NOMO-1 treated with DMSO at 0.1 percent for 48 hours (cell line): ENCODE results near the gene KRT9.
"Not testable (repeated sequence)": the region's sequence is repeated elsewhere in the genome, so short reads cannot be mapped to it uniquely, and the experiment has no call there.

Experiments used
- DNase-seq: peaks from one replicate; lab custom pipeline; 2025; ENCODE audit not compliant: unreplicated experiment; lab: John Stamatoyannopoulos, UW

Gene KRT9

DNA sequence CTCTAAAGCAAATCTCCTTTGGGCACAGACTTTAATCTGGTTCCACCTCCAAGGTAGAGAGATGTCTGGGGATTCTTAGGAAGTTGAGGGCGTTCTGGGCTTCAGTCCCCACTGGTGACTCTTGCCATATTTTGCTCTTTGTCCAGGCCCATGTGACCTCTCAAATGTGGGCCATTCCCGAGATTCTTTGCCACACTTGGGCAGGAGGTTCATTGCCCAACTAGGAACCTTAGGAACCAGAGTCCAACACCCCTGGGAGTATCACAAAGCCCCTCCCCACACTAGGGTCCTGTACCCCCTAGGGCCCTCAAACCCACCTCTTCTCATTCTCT, 8.4 kb upstream of the KRT9 start:
- no peak for DNase-seq

DNA sequence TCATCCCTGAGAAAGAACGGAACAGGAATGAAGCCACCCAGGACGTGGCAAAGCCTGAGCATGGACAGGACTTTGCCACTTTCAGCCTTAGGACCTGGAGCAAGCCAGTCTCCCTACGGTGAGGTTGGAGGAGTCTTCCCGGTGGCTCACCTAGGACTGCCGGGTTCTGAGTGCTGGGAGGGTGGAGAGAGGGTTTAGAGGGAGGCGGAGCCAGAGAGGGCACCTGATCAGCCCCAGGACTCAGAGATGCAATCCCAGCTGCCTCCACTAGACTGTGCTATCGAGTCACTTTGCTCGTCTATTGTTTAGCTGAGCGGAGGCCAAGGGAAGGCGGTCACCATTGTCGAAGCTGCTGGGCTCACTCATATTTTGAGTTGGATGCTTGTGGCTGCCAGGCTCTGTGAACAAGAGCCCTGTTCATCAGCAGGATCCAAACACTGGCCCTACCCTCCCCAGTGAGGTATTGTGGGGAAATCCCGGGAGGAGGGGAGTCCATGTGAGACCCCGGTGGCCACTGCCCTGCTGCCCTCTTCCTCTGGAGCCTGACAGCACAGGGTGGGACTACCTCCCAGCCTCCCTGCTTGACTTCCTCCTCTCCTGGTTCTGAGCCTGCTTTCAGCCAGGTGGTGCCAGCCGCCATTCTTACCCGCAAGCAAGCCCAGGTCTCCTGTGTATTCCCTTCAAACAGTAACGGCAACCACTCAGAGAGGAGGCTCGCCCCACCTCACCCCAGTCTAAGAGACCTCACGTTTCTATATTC, 7.8 kb upstream of the KRT9 start:
- DNase-seq: peak; percentile 81

DNA sequence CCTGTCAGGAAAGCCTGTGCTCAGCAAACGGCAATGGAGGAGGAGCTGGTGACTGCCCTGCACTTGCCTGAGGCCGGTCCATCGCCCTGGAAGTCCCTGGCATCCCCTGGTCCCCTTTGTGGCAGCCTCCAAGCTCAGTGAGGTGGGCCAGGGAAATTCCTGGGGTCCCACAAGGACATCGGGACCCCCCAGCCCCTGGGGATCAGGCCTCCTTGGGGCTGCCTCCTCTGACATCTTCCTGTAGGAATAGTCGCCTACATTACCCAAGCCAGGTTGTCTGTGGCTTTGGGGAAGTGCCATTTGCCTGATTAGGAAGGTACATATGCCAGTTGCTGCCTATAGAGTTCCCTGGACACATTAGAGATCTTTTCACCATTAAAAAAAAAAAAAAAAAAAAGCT, 7.1 kb upstream of the KRT9 start:
- no peak for DNase-seq

DNA sequence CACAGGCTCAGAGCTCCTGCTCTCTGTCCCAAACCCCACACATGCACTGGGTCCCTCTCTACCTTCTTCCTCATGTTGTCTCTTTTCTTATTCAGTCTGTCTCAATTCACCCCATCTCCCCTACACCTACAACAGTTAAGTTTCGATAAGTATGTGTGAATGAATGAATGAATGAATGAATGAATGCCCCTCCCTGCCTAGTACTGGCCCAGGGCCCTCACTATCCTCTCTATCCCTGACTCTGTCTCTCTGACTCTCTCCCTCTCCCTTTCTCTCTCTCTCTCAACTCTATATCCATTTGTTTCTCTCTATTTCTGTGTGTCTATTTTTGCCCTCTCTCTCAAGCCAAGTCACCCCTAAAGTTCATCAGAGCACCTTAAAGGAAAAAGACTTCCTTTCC, 6.7 kb upstream of the KRT9 start:
- DNase-seq: no peak

DNA sequence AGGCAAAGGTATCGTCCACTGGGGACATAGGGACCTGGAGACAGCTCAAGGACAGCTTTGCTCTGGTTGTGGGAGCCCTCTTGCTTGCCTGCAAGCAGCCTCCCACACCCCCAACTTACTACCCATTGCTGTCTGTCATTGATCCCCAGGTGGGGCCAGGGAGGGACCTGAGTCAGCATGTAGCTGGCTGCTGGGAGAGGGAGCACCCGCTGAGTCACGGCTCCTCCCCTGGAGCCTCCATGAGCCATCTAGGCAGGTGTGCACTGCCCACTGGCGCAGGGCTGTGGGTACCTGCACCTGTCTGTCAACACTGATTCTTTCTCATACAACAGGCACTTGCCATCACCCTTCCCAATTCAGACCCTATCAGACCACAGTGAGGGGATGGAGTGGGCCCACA, 4.9 kb upstream of the KRT9 start:
- DNase-seq: not testable (repeated sequence)

DNA sequence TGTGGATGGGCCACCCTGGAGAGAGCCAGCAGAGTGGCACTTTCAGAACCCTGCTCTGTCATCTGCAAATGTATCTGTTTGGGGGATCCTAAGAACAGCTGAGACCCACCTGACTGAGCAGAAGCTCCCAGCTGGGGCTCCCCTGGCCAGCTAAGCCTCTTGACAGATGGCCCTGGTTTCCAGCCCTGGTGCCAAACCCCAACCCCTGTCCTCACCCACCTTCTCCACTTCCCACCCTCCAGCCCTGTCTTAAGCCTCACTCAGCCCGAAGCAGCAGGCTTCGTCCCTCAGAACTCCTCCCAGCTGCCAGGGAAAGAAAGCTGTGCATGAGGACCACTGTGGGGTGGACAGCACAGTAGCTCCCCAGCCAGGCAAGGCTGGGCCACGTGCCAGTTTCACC, 3.5 kb upstream of the KRT9 start:
- DNase-seq: no peak

DNA sequence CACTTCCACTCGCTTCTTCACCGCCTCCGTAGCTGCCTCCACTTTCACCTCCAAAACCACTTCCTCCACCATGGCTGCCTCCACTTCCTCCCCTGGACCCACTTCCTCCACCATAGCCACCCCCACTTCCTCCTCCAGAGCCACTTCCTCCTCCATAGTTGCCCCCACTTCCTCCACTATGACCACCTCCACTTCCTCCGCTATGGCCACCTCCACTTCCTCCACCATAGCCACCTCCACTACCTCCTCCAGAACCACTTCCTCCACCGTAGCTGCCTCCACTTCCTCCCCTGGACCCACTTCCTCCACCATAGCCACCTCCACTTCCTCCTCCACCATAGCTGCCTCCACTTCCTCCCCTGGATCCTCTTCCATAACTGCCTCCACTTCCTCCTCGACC, 4.5 kb downstream of the KRT9 start:
- DNase-seq: no peak

DNA sequence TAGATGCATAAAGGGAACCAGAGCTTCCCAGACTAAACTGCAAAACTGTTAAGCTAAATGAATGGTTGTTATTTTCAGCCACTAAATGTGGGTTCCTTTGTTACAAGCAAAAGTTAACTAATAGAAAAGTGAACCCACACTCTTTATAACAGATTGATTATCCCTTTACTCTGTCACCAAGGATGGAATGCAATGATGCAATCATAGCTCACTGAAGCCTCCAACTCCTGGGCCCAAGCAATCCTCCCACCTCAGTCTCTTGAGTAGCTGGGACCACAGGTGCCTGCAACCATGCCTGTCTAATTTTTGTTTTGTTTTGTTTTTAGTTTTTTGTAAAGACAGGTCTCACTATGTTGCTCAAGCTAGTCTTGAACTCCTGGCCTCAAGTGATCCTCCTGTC, 6.5 kb downstream of the KRT9 start:
- DNase-seq: no peak

DNA sequence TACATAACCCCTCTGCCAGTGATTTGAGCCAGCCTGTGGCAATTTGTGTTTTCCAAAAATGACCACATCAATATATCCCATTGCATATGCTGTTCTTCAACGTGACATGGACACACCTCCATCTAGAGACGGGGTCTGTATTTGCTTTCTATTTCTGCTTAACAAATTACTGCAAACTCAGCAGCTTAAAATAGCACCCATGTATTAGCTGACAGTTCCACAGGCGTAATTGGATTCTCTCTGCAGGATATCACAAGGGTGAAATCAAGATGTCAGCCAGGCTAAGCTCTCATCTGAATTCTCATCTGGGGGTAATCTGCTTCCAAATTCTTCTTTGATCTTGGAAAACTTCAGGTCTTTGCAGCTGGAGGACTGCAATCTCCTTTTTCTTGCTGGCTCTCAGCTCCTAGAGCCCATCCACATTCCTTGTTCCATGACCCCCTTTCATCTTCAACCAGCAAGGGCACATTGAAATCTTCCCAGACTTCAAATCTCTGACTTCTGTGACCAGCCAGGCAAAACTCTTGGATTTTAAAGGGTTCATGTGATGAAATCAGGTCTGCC, 8.2 kb downstream of the KRT9 start:
- no peak for DNase-seq

DNA sequence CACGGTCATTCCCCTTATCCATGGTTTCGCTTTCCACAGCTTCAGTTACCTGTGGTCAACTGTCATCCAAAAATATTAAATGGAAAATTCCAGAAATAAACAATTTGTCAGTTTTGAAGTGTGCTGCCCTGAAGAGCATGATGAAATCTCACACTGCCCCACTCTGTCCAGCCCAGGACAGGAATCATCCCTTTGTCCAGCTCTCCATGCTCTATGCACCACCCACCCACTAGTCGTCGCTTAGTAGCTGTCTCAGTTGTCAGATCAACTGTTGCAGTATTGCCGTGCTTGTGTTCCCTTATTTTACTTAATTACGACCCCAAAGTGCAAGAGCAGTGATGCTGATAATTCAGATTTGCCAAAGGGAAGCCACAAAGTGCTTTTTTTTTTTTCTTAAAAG, 10.3 kb downstream of the KRT9 start:
- DNase-seq: no peak

DNA sequence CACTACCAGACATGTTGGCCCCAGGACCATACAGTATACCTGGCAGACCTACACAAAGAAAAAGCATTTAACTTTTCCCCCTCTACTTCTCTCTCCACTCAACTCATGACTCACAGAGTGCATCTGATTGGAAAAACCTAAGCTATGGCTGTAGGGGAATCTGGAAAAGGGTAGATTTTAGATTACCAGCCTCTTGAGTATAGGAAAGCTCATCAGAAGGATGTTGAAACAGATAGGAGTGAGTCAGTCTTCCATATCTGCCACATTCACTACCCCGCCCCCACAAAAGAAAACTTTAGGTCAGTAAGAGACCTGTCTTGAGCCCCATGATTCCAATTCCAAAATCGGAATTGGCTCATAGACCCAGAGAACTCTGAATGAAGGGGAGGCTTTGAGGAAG, 12.3 kb downstream of the KRT9 start:
- DNase-seq: no peak

DNA sequence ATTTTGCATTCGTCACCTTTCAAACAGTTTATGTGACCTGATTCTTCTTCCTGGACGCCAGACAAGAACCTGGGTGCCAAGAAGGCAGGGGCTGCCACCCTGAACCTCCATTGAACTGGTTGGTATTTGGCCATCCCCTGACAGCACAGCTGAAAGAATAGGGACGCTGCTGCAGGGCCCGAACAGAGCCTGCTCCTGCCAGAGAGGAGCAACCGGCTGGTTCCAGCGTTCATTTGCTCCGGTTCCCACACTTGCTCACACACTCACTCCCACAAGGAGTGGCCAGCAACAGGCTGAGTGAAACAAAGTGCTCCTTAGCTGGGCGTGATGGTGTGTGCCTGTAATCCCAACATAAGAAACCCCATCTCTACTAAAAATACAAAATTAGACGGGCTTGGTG, 14.9 kb downstream of the KRT9 start:
- DNase-seq: no peak

DNA sequence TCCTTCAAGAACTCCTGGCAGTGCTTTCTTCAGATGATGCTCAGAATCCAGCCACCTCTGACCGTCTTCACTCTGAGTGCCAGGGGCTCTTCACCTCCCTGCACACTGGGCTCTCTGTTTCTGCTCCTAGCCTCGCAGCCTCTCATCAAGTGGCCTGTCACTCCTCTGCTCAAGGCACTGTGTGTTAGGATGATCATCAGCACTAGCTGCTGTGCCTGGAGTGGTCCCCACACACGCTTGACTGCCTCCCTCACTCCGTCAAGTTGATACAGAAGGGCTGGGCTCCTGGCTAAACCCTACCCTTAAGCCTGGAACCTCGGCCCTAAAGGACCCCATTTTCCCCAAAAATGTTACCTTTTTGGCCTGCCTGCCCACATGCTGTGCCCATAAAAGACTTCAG, 15.6 kb downstream of the KRT9 start:
- DNase-seq: no peak

DNA sequence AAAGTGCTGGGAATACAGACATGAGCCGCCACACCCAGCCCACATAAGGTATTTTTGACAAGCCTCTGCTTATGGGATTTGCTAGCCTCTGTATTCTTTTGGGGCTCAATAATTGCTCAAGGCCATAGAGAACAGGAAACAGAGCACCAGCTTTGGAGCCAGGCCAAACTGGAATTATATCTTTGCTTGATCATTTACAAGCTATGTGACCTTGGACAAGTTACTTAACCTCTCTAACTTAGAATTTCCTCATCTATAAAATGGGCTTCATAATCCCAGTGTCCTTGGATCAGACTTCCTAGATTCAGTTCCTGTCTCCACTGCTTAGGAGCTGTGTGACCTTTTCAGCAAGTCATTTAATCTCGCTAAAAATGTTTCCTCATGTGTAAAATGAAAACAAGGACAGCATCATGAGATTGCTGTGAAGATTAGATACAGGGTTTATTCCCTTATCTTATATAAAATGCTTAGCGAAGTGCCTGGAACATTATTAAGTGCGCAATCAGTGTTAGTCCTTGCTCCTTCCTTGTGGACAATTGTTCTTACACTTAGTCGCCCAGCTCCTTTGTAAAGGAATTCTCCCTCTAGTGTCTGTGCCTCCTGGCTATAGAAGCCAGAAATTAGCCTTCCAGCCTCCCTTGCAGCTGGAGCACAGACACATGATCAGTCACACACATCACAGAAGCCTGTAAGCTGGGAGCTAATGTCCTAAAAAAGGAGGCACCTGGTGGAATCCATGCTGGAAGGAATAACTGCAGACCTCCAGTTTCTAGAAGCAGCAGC, 16.6 kb downstream of the KRT9 start:
- no peak for DNase-seq

DNA sequence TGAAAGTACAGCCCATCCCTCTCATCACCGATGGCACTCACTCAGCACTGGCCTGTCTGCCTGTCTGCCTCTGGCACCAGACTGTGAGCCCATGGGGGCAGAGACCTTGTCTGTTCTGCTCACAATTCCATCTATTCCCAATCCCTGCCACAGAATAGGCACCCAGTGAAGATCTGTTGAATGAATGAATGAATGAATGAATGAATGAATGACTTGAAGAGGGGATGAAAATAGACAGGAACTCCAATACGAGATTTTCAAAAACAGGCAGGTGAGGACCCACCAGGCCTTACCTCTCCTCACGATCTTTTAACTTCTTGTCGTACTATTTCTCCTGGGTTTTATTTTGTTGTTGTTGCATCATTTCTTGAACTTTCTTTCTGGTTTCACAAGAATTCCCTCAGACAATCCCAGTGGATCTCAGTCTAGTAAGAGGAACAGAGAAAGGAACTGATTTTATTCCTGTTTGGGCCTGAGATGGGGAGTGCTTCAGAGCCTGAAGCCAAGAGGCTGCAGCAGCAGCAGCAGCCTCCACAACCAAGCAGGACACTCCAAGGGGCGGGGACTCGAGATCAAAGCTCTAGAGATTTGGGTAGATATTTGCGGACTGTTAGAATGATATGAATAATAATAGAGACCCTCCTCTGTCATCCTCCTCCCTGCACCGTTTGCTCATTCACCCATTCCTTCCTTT, 17.7 kb downstream of the KRT9 start:
- DNase-seq: no peak

DNA sequence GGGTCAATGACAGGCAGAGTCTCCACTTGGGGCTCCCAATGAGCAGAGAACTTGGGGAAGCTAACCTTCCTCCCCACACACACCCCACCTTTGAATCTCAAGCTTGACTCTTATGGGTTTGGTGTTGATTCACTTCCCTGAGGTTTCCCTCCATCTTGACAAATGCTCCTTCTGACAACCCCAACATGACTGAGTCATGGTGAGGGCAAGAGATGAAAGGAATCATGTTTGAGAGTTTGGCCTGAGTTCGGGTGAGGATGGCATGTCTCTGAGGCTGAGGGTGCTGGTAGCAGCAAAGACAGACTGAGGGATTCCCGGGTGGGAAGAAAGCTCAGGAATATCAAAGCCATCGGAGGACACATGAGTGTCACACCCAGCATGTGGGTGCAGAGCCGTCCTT, 18.7 kb downstream of the KRT9 start:
- DNase-seq: no peak

DNA sequence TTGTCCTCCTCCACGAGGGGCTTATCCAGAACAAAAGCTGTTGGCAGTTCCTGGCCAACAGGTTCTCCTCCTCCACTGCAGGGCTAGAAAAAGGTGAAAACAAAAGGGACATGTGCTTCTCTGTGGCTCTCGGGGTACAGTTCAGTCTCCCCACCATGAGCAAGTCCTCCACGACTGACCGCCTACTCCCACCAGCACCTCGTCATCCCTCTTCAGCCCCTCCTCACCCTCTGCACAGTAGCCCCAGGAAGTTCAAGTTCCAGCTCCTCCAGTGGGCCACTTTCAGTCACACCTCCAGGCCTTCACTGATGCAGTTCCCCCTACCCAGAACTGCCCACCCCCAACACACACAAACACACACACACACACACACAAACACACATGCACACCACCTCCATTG, 19.4 kb downstream of the KRT9 start:
- no peak for DNase-seq

DNA sequence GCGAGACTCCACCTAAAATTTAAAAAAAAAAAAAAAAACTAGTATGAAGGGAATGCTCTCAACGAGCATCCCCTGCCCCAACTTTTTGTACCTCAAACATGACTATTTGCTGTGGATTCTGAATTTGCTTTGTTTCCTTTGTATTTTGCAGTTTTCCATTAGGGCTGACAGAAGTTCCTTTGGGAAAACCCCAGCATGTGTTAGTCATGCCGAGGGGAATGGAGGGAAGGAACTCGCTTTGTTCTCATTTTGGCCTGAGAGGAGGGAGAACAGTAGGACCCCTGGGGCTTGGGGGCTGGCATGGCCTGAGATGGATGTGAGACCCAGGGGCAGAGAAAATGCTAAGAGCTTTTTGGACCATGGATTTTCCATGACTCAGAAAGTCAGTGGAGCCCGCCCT, 20.5 kb downstream of the KRT9 start:
- DNase-seq: no peak

DNA sequence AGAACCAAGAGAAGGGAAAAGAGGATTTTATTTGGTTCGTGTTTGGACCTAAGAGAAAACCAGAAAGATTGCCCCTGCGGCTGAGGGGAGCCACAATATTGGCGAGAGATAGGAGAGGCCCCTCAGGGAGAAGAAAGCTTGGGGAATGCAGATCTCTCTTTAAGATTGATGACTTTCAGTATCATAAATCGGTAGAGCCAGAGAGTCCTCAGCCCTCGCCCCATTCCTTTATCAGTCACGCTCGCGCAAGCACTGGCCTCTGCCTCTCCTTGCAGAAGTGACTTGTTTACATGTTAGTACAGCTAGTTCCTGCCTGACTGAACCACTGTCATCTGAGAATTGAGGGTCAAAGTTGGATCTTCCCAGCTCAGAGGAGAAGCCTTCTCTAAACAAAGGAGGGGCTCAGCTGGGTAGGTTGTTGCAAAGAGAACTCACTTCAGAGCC, 22.2 kb downstream of the KRT9 start:
- no peak for DNase-seq

DNA sequence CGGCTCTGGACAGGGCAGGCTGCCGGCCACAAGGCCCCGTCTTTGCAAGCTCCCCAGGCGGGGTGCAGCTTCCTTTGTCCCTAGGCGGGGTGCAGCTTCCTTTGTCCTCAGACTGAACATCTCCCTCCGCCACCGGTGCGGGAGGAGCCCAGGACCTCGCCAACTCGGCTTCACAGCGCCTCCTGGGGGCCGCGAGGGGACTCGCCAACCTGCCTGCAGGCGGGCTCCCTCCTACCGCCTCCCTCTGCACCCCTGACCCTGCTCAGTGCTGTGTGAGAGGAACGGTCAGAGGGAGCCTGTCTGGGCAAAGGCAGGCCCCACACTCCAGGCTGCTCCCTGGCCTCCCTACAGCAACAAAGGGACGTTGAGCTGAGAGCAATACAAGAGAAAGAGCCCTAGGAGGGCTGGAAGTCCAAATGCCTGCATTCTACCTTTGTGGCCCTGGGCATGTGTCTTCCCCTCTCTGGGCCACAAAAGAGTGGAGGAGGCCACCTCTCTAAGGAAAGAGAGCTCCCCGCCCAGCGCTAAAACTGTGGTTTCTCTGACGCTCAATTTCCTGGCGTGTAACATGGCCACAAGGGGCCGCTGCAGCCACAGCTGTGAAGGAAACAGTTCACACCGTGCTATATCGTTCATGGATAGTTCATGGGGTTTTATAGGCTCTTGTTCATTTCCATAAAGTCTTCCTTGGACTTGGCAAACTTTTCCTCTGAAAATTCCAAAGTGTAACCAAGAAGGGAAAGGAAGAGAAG, 22.8 kb downstream of the KRT9 start:
- DNase-seq: peak; percentile 77
